ENCODE measurements around the gene LHX1.

Gene LHX1

DNA sequence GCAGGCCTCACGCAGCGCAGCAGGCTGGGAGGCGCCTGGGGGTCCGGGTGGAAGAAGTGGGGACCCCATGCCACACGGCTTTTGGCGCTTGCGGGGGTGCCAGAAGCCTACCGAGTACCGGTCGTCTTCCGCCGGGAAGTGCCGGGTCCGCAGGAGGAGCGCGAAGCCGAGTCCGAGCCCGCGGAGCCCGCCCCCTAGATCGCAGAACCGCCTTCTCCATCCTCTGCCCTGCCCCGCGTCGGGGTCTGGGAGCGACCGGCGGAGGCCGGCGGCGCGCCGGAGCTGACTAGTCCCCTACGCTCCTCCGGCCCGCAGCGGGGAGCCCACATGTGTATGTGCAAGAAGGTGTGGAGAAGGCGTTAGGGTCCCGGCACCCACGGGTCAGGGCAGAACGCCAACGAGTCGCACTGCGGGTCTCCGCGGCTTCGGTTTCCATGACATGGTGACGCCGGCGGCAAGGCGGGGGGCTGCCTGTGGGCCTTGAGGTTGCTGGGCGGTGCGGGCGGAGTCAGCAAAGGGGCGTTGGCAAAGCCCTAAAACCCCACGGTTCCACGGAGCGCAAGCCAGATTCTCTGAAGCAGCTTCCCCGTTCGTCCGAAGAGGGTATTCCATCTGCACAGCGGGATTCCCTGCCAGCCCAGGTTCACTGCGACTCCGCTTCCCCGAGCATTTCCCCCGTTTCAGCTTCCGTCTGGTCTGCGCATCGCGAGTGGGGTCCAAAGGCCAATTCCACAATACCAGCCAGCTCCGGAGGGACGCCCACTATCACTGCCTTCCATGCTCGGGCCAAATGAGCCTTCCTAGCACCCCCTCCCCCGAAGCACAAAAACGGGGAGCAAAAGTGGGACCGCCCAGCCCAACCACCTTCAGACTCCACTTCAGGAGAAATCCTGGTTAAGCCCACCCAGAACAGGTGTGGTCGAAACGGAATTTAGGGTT lies 2.3 kb upstream of the LHX1 start (continued):
- TF ChIP-seq, protein P1, sequence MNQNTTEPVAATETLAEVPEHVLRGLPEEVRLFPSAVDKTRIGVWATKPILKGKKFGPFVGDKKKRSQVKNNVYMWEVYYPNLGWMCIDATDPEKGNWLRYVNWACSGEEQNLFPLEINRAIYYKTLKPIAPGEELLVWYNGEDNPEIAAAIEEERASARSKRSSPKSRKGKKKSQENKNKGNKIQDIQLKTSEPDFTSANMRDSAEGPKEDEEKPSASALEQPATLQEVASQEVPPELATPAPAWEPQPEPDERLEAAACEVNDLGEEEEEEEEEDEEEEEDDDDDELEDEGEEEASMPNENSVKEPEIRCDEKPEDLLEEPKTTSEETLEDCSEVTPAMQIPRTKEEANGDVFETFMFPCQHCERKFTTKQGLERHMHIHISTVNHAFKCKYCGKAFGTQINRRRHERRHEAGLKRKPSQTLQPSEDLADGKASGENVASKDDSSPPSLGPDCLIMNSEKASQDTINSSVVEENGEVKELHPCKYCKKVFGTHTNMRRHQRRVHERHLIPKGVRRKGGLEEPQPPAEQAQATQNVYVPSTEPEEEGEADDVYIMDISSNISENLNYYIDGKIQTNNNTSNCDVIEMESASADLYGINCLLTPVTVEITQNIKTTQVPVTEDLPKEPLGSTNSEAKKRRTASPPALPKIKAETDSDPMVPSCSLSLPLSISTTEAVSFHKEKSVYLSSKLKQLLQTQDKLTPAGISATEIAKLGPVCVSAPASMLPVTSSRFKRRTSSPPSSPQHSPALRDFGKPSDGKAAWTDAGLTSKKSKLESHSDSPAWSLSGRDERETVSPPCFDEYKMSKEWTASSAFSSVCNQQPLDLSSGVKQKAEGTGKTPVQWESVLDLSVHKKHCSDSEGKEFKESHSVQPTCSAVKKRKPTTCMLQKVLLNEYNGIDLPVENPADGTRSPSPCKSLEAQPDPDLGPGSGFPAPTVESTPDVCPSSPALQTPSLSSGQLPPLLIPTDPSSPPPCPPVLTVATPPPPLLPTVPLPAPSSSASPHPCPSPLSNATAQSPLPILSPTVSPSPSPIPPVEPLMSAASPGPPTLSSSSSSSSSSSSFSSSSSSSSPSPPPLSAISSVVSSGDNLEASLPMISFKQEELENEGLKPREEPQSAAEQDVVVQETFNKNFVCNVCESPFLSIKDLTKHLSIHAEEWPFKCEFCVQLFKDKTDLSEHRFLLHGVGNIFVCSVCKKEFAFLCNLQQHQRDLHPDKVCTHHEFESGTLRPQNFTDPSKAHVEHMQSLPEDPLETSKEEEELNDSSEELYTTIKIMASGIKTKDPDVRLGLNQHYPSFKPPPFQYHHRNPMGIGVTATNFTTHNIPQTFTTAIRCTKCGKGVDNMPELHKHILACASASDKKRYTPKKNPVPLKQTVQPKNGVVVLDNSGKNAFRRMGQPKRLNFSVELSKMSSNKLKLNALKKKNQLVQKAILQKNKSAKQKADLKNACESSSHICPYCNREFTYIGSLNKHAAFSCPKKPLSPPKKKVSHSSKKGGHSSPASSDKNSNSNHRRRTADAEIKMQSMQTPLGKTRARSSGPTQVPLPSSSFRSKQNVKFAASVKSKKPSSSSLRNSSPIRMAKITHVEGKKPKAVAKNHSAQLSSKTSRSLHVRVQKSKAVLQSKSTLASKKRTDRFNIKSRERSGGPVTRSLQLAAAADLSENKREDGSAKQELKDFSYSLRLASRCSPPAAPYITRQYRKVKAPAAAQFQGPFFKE (tag by site-specific recombination; IDR thresholded peaks at IDR 0.05; ENCODE audit: borderline replicate concordance): no peak
- TF ChIP-seq, protein P2, sequence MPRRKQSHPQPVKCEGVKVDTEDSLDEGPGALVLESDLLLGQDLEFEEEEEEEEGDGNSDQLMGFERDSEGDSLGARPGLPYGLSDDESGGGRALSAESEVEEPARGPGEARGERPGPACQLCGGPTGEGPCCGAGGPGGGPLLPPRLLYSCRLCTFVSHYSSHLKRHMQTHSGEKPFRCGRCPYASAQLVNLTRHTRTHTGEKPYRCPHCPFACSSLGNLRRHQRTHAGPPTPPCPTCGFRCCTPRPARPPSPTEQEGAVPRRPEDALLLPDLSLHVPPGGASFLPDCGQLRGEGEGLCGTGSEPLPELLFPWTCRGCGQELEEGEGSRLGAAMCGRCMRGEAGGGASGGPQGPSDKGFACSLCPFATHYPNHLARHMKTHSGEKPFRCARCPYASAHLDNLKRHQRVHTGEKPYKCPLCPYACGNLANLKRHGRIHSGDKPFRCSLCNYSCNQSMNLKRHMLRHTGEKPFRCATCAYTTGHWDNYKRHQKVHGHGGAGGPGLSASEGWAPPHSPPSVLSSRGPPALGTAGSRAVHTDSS (tag by site-specific recombination; IDR thresholded peaks at IDR 0.05): no peak
- TF ChIP-seq ZNF202 (tag by site-specific recombination; IDR thresholded peaks at IDR 0.05; ENCODE audit: borderline replicate concordance): no peak
- TF ChIP-seq ZNF776 (tag by site-specific recombination; IDR thresholded peaks at IDR 0.05; ENCODE audit: borderline replicate concordance): no peak
- TF ChIP-seq ZNF214 (tag by site-specific recombination; IDR thresholded peaks at IDR 0.05; ENCODE audit: borderline replicate concordance): no peak
- peak; percentile 78 for TF ChIP-seq SP2 (tag by site-specific recombination; IDR thresholded peaks at IDR 0.05)
- no peak; the same call in 1 of the 2 replicates for TF ChIP-seq MYNN (tag by site-specific recombination; IDR thresholded peaks at IDR 0.05; ENCODE audit: borderline replicate concordance)
- TF ChIP-seq, protein P3, sequence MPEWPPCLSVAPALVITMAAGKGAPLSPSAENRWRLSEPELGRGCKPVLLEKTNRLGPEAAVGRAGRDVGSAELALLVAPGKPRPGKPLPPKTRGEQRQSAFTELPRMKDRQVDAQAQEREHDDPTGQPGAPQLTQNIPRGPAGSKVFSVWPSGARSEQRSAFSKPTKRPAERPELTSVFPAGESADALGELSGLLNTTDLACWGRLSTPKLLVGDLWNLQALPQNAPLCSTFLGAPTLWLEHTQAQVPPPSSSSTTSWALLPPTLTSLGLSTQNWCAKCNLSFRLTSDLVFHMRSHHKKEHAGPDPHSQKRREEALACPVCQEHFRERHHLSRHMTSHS (tag by site-specific recombination; IDR thresholded peaks at IDR 0.05): no peak
- 0 out of 2 replicates have a peak, but pooled peaks have one; percentile 50 for TF ChIP-seq BCL11B (tag by site-specific recombination; IDR thresholded peaks at IDR 0.05; ENCODE audit: low read depth)
- no peak for TF ChIP-seq ZNF596 (tag by site-specific recombination; IDR thresholded peaks at IDR 0.05)
- TF ChIP-seq ZFHX2 (tag by site-specific recombination; conservative IDR thresholded peaks at IDR 0.05): peak; percentile 99
- no peak for TF ChIP-seq ZBTB7A (tag by site-specific recombination; IDR thresholded peaks at IDR 0.05; ENCODE audit: low read depth)
- TF ChIP-seq, protein P4, sequence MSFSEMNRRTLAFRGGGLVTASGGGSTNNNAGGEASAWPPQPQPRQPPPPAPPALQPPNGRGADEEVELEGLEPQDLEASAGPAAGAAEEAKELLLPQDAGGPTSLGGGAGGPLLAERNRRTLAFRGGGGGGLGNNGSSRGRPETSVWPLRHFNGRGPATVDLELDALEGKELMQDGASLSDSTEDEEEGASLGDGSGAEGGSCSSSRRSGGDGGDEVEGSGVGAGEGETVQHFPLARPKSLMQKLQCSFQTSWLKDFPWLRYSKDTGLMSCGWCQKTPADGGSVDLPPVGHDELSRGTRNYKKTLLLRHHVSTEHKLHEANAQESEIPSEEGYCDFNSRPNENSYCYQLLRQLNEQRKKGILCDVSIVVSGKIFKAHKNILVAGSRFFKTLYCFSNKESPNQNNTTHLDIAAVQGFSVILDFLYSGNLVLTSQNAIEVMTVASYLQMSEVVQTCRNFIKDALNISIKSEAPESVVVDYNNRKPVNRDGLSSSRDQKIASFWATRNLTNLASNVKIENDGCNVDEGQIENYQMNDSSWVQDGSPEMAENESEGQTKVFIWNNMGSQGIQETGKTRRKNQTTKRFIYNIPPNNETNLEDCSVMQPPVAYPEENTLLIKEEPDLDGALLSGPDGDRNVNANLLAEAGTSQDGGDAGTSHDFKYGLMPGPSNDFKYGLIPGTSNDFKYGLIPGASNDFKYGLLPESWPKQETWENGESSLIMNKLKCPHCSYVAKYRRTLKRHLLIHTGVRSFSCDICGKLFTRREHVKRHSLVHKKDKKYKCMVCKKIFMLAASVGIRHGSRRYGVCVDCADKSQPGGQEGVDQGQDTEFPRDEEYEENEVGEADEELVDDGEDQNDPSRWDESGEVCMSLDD (tag by site-specific recombination; IDR thresholded peaks at IDR 0.05): peak; percentile 74
- no peak for TF ChIP-seq ZNF350 (tag by site-specific recombination; IDR thresholded peaks at IDR 0.05)
- TF ChIP-seq TRIM28 (IDR thresholded peaks at IDR 0.05; ENCODE audit: borderline replicate concordance, low read length): no peak
- peak; percentile 91 for TF ChIP-seq GLIS2 (tag by site-specific recombination; IDR thresholded peaks at IDR 0.05)
- peak; percentile 22; the same call in 1 of the 2 replicates for TF ChIP-seq ZBTB21 (tag by site-specific recombination; IDR thresholded peaks at IDR 0.05)
- TF ChIP-seq ZNF341 (tag by site-specific recombination; IDR thresholded peaks at IDR 0.05; ENCODE audit: low read depth): peak; percentile 92
- peak; percentile 66; the same call in 1 of the 2 replicates for TF ChIP-seq MZF1 (tag by site-specific recombination; IDR thresholded peaks at IDR 0.05; ENCODE audit: borderline replicate concordance)
- TF ChIP-seq ZNF585B (tag by site-specific recombination; IDR thresholded peaks at IDR 0.05): no peak
- TF ChIP-seq ZNF514 (tag by site-specific recombination; IDR thresholded peaks at IDR 0.05): no peak
- TF ChIP-seq ZNF768 (tag by site-specific recombination; IDR thresholded peaks at IDR 0.05): no peak
- no peak for TF ChIP-seq ZNF239 (tag by site-specific recombination; IDR thresholded peaks at IDR 0.05)
- TF ChIP-seq ZNF785 (tag by site-specific recombination; IDR thresholded peaks at IDR 0.05): no peak
- TF ChIP-seq ZNF830 (tag by site-specific recombination; IDR thresholded peaks at IDR 0.05; ENCODE audit: low read depth): no peak
- peak; percentile 98 for TF ChIP-seq EGR2 (tag by site-specific recombination; IDR thresholded peaks at IDR 0.05; ENCODE audit: low read depth)
- TF ChIP-seq, protein P5, sequence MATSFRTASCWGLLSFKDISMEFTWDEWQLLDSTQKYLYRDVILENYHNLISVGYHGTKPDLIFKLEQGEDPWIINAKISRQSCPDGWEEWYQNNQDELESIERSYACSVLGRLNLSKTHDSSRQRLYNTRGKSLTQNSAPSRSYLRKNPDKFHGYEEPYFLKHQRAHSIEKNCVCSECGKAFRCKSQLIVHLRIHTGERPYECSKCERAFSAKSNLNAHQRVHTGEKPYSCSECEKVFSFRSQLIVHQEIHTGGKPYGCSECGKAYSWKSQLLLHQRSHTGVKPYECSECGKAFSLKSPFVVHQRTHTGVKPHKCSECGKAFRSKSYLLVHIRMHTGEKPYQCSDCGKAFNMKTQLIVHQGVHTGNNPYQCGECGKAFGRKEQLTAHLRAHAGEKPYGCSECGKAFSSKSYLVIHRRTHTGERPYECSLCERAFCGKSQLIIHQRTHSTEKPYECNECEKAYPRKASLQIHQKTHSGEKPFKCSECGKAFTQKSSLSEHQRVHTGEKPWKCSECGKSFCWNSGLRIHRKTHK (tag by site-specific recombination; IDR thresholded peaks at IDR 0.05): no peak

Measured in HEK293 (cell line).